Esophagus muscularis mucosa (tissue), 3 donors: ENCODE measurements around the gene TFB1M.

Experiments
- EP300 ChIP-seq: sonication (generic); formaldehyde crosslinking; IDR thresholded peaks from one replicate; pipeline ENCODE4 v1.6.1; 2017; ENCODE audit warnings: antibody characterized with exemption
- TF ChIP-seq, protein P1 (sequence below), 3 experiments: fragments of 200-600 bp in 2 of 3; fragments of 450-650 bp in 1 of 3; sonication (generic) in 2 of 3; IDR thresholded peaks; one replicate each; pipeline ENCODE4 v1.5.1; 2017 to 2019; ENCODE audit warnings: antibody characterized with exemption in 3 of 3, mild to moderate bottlenecking in 2 of 3, moderate library complexity in 1 of 3

- TF ChIP-seq, protein P1, sequence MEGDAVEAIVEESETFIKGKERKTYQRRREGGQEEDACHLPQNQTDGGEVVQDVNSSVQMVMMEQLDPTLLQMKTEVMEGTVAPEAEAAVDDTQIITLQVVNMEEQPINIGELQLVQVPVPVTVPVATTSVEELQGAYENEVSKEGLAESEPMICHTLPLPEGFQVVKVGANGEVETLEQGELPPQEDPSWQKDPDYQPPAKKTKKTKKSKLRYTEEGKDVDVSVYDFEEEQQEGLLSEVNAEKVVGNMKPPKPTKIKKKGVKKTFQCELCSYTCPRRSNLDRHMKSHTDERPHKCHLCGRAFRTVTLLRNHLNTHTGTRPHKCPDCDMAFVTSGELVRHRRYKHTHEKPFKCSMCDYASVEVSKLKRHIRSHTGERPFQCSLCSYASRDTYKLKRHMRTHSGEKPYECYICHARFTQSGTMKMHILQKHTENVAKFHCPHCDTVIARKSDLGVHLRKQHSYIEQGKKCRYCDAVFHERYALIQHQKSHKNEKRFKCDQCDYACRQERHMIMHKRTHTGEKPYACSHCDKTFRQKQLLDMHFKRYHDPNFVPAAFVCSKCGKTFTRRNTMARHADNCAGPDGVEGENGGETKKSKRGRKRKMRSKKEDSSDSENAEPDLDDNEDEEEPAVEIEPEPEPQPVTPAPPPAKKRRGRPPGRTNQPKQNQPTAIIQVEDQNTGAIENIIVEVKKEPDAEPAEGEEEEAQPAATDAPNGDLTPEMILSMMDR (IDR thresholded peaks at IDR 0.05), result no peak
- TF ChIP-seq EP300, result no peak
Observed at GRCh38 chr6:155264693-155265320, 49.5 kb downstream of the TFB1M start.
